ENCODE measurements around the gene GRM5.
A peak's percentile ranks its signal among the peaks of the same experiment; 100 is the strongest.
"Not testable (repeated sequence)": the region's sequence is repeated elsewhere in the genome, so short reads cannot be mapped to it uniquely, and the experiment has no call there.

The GRM5 gene

DNA sequence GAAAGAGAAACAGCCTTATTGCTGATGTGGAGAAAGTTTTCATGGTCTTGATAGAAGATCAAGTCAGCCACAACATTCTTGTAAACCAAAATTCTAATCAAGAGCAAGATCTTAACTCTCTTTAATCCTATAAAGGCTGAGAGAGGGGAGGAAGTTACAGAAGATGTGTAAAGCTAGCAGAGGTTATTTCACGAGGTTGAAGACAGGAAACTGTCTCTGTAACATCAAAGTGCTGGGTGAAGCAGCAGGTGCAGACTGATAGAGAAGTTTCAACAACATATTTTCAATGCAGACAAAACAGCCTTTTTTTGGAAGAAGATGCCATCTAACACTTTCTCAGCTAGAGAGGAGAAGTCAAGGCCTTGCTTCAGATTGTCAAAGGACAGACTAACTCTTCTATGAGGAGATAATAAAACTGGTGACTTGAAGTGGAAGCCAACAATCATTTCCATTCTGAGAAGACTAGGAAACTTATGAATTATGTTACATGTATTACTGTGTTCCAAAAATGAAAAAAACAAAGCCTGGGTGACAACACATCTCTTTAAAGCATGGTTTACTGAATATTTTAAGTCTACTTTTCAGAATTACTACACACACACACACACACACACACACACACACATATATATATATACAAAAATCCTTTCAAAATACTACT is 221.9 kb downstream of the GRM5 start:
- H3K4me3 ChIP-seq (ENCODE audit: low read depth, low read length); DNase-seq (ENCODE audit: low read depth, low spot score); in situ Hi-C loops (cut with HindIII; ENCODE audit: low sequenced_read_pairs): not testable (repeated sequence)

GRCh38 chr11:88838139-88838538 is 227.6 kb downstream of the GRM5 start:
- peak; percentile 16 for DNase-seq (ENCODE audit: low read depth, low spot score)
- H3K4me3 ChIP-seq (ENCODE audit: low read depth, low read length); in situ Hi-C loops (cut with HindIII; ENCODE audit: low sequenced_read_pairs): not testable (repeated sequence)

DNA sequence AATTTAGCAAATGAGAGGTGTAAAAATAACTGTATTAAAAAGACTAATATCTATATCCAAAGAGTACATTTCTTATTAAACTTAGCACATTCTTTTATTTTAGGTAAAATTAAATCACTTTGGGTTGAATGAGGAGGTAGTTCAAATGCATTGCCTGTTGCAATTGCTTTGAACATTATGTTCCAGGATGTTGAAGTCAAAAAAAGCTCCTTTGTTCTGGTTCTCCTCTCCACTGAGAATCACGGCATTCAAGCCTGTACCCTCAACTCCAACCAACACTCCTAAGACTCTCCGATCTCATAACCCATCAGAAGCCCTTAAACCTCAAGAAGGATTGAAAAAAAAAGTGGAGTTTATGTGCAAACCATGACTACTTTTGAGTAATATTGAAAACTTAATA is 230.1 kb downstream of the GRM5 start:
- H3K4me3 ChIP-seq (ENCODE audit: low read depth, low read length); DNase-seq (ENCODE audit: low read depth, low spot score); in situ Hi-C loops (cut with HindIII; ENCODE audit: low sequenced_read_pairs): not testable (repeated sequence)

DNA sequence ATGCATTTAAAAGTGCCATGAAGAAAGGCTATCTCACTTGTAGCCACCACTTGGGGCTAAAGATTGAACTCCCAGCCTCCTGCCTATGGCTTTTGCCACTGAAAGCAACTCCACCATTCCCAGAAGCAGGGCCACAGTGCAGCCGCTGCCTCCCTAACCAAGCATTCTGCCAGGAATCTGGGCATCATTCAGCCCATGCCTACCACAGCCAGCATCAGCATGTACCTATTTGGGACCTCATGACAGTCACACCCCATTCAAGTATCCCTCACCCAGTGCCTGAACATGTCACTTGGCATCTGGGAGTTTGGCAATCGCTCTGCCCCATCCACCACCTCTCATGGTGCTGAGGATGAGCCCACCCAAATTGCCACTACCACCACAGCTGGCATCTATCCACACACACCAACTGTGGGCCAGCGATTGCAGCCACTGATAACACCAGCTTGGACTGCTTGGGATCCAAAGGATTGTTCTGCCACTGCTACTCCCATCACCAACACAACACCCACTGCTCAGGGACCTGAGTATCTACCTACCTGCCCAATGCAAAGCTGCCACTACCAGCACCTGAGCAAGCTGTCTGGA is 234.4 kb downstream of the GRM5 start:
- no peak for DNase-seq (ENCODE audit: low read depth, low spot score)
- no peak for TF ChIP-seq CTCF (IDR thresholded peaks at IDR 0.05; ENCODE audit: low read depth, low read length)
- no peak overlapping the region for H3K4me3 ChIP-seq (ENCODE audit: low read depth, low read length)
- in situ Hi-C loops (cut with HindIII; ENCODE audit: low sequenced_read_pairs) = no loop called here

DNA sequence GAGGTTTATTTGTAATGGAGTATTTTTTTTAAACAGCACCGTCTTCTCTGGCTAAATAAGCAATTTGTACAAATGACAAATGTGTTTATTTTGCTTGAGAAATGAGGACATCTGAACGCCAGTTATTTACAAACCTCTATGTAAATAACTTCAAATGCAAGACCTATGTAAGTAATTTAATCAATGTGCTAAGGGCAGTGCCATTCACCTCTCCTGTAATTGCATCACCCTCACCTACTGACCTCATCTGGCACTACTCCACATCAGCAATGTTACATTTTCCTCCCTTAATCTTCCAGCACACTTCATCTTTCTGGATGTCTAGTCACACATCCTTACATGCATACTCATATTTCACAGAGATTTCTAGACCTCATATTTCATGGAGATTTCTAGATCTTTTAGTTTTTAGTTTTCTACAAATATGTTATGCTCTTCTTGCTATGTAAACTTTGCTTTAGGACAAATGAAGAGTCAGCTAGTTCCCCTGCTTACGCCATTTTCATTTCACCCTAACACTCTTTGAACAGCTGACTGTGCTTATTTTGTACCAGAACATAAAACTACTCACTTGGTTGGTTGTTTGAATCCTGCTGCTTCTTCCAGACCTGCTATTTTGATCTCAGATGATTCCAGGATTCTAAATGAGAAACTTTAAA is 238.6 kb downstream of the GRM5 start:
- in situ Hi-C loops (cut with HindIII; ENCODE audit: low sequenced_read_pairs) = no loop called here
- no peak overlapping the region for H3K4me3 ChIP-seq (ENCODE audit: low read depth, low read length)
- no peak for TF ChIP-seq CTCF (IDR thresholded peaks at IDR 0.05; ENCODE audit: low read depth, low read length)
- DNase-seq (ENCODE audit: low read depth, low spot score) = no peak

- in situ Hi-C loops (cut with HindIII; ENCODE audit: low sequenced_read_pairs) = no loop called here
- TF ChIP-seq CTCF (IDR thresholded peaks at IDR 0.05; ENCODE audit: low read depth, low read length) = no peak
- no peak for DNase-seq (ENCODE audit: low read depth, low spot score)
- H3K4me3 ChIP-seq (ENCODE audit: low read depth, low read length) = no peak overlapping the region
These were observed 246.2 kb downstream of the GRM5 start for GRCh38 chr11:88819616-88820015.

- H3K4me3 ChIP-seq (ENCODE audit: low read depth, low read length) = no peak overlapping the region
- DNase-seq (ENCODE audit: low read depth, low spot score) = no peak
- TF ChIP-seq CTCF (IDR thresholded peaks at IDR 0.05; ENCODE audit: low read depth, low read length) = no peak
- in situ Hi-C loops (cut with HindIII; ENCODE audit: low sequenced_read_pairs) = no loop called here
These were observed 246.8 kb downstream of the GRM5 start for GRCh38 chr11:88818978-88819377.

DNA sequence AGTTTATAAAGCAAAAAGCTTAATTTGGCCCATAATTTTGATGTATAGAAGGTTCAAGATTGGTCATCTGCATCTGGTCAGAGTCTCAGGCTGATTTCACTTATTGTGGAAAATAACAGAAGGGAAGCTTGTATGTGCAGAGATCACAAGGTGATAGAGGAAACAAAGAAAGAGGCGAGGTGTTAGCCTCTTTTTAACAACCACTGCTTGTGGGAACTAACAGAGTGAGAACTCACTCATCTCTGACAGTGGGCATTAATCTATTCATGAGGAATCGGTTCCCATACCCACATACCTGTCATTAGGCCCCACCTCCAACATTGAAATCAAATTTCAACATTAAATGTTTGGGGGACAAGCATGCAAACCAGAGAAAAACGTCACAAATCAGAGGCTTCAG is 250.3 kb downstream of the GRM5 start:
- in situ Hi-C loops (cut with HindIII; ENCODE audit: low sequenced_read_pairs) = no loop called here
- no peak for TF ChIP-seq CTCF (IDR thresholded peaks at IDR 0.05; ENCODE audit: low read depth, low read length)
- DNase-seq (ENCODE audit: low read depth, low spot score) = no peak
- no peak overlapping the region for H3K4me3 ChIP-seq (ENCODE audit: low read depth, low read length)

Measured in astrocyte of the spinal cord (primary cell).